NCI-H2107 treated with DMSO at 0.1 percent for 48 hours (cell line): Measurements from ENCODE around the gene GGACT.
"Not testable (repeated sequence)": the region's sequence is repeated elsewhere in the genome, so short reads cannot be mapped to it uniquely, and the experiment has no call there.

Experiments used
- DNase-seq: peaks from one replicate; lab custom pipeline; 2025; ENCODE audit not compliant: unreplicated experiment; lab: John Stamatoyannopoulos, UW

GGACT gene

GRCh38 chr13:100532090-100532766, 56.4 kb downstream of the GGACT start:
- no peak for DNase-seq

GRCh38 chr13:100530671-100531213, 57.8 kb downstream of the GGACT start:
- DNase-seq, result no peak

- DNase-seq, result no peak
Observed at GRCh38 chr13:100529666-100530377, 58.8 kb downstream of the GGACT start.

GRCh38 chr13:100528820-100529219, 59.8 kb downstream of the GGACT start:
- no peak for DNase-seq

- DNase-seq, result no peak
Observed at GRCh38 chr13:100528353-100528752, 60.2 kb downstream of the GGACT start.

- DNase-seq, result no peak
Observed at GRCh38 chr13:100527644-100528043, 60.9 kb downstream of the GGACT start.

GRCh38 chr13:100526318-100527000, 62.1 kb downstream of the GGACT start:
- DNase-seq, result no peak

GRCh38 chr13:100525453-100526317, 62.9 kb downstream of the GGACT start:
- no peak for DNase-seq

- not testable (repeated sequence) for DNase-seq
Observed at GRCh38 chr13:100524688-100525087, 63.9 kb downstream of the GGACT start.

GRCh38 chr13:100523981-100524386, 64.6 kb downstream of the GGACT start:
- DNase-seq, result no peak

GRCh38 chr13:100523411-100523810, 65.2 kb downstream of the GGACT start:
- DNase-seq, result no peak

- no peak for DNase-seq
Observed at GRCh38 chr13:100522618-100523309, 65.8 kb downstream of the GGACT start.

- DNase-seq, result no peak
Observed at GRCh38 chr13:100521851-100522617, 66.6 kb downstream of the GGACT start.

- DNase-seq, result no peak
Observed at GRCh38 chr13:100520936-100521850, 67.4 kb downstream of the GGACT start.

- no peak for DNase-seq
Observed at GRCh38 chr13:100519626-100520025, 69.0 kb downstream of the GGACT start.

GRCh38 chr13:100518394-100519062, 70.1 kb downstream of the GGACT start:
- DNase-seq, result no peak

- no peak for DNase-seq
Observed at GRCh38 chr13:100517728-100518127, 70.9 kb downstream of the GGACT start.

GRCh38 chr13:100517135-100517534, 71.5 kb downstream of the GGACT start:
- no peak for DNase-seq
